GM12892 (cell line): ENCODE measurements around the gene SNX22.

ENCODE experiments used
- DNase-seq: peaks from one replicate; pipeline ENCODE4 v3.0.0; 2011; ENCODE audit not compliant: insufficient read length
- FAIRE-seq: peaks from 2 replicates; lab custom pipeline; 2011; peaks lifted over from hg19 to GRCh38; lab: Jason Lieb, UNC
- POLR2A ChIP-seq: IDR thresholded peaks from 2 replicates; pipeline ENCODE4 v1.6.1; 2011; ENCODE audit warnings: low read depth, low read length, control low read depth
- POLR2AphosphoS5 ChIP-seq: IDR thresholded peaks from 2 replicates; pipeline ENCODE4 v1.6.1; 2011; ENCODE audit warnings: low read depth, low read length, control low read depth
- TAF1 ChIP-seq: IDR thresholded peaks from 2 replicates; pipeline ENCODE4 v1.6.1; 2011; ENCODE audit warnings: low read depth, mild to moderate bottlenecking, control low read depth, low read length, borderline replicate concordance

The SNX22 gene

GRCh38 chr15:64191971-64192830 is 40.7 kb downstream of the SNX22 start:
- no peak for FAIRE-seq
- DNase-seq: no peak
- TF ChIP-seq TAF1 (no peak), POLR2AphosphoS5 (no peak), POLR2A (no peak)

DNA sequence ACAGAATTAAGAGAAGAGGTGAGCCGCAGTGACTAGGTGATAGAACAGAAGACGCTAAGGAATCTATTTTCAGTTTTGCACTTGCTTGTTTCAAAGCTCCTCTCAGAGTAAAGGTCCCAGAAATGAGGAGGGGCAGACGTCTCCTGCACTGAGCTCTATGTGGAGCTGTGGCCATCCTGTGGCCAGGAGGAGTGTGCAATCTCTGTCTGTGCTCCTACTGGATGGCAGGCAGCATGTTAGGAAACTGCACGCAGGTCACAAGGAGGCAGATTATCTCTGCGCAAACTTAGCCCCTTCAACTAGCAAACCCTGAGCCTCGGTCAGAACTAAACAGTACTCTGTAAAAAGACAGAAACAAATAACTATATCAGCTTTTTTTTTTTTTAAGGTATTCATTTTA is 42.4 kb downstream of the SNX22 start:
- DNase-seq (no peak), FAIRE-seq (no peak)

DNA sequence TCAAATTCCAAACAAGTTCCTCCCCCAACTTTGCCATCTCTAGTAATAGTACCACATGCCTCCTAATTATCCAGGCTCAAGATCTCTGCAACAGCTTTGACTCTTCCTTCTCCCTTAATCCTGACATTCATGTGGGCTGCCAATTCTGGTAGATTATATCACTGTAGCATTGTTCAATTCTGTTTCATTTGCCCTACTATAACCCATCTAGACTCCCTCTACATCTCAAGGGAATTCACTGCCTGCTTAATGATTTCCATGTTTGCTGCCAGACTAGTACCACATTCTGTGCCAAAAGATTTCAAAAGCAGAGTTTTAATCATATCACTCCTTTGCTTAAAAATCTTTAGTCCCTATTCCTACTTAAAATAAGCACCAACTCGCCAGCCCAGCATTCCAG is 45.9 kb downstream of the SNX22 start:
- DNase-seq: no peak
- FAIRE-seq: no peak
- TF ChIP-seq POLR2AphosphoS5 (no peak), TAF1 (no peak), POLR2A (no peak)

More for the DNA sequence above, 42.4 kb downstream of the SNX22 start:
- TF ChIP-seq POLR2A: no peak
- TF ChIP-seq POLR2AphosphoS5: no peak
- no peak for TF ChIP-seq TAF1

DNA sequence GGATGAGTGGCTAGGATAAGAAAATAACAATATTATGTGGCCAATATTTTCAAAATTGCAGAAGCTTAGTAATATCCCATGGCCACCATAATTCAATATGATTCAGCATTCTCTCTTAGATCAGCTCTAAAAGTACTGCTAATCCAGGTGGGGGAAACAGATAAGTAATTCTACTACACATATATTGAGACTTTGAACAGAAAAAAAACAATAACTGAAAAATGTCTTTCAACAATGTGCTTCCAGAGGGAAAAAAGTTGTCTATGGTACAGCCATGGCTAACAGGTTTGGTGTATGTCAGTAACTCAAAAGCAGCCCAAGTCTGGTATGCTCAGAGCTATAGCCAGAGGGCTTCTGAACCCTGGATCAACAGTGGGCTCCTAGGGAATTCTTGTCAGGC is 53.7 kb downstream of the SNX22 start:
- FAIRE-seq (no peak), DNase-seq (no peak)
- TF ChIP-seq POLR2AphosphoS5: no peak
- no peak for TF ChIP-seq TAF1
- TF ChIP-seq POLR2A: no peak
